Epithelial cell of proximal tubule (primary cell): ENCODE results near the gene PTPRG. TPM values are rescaled to one million over a fixed set of nuclear protein-coding genes. Genes with fewer than 3 reads are reported as not detected.

Source experiments
- DNase-seq: peaks from one replicate; pipeline ENCODE4 v3.0.0-alpha.2; 2011; ENCODE audit warnings: low read depth
- H3K4me3 ChIP-seq: 2 replicates; pipeline ENCODE4 v1.5.1; 2011; ENCODE audit warnings: low read depth, mild to moderate bottlenecking, low read length
- CTCF ChIP-seq: conservative IDR thresholded peaks from 2 replicates; pipeline ENCODE4 v1.5.1; 2012; ENCODE audit warnings: low read depth, mild to moderate bottlenecking, low read length
- total RNA-seq: library from RNA; depleted of rRNA; stranded (reverse); fragments of >200 nt; gene quantifications from 2 replicates; pipeline ENCODE4 v1.2.3, GENCODE V29; 2015

PTPRG gene
- total RNA-seq, 1 donor from 2014 or later: 13.5 TPM

DNA sequence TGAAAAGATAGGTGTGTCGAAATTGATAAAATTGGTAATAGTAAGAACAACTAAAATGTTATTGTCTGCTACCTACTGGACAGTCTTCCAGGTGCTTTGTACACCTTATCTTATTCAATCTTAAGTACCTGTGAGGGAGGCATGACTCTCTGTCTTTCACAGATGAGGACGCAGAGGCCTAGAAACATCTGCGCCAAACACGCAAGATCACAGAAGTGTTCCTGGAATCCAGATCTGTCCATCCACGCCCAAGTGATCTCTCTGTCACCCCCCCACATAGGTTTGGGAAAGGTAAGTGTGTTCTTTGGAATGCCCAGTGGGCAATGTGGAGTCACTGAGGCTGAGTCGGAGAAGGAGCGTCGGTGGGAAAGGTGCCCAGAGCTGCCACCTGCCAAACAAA lies 34.4 kb upstream of the PTPRG start:
- no peak overlapping the region for H3K4me3 ChIP-seq
- DNase-seq: no peak
- TF ChIP-seq CTCF: no peak

DNA sequence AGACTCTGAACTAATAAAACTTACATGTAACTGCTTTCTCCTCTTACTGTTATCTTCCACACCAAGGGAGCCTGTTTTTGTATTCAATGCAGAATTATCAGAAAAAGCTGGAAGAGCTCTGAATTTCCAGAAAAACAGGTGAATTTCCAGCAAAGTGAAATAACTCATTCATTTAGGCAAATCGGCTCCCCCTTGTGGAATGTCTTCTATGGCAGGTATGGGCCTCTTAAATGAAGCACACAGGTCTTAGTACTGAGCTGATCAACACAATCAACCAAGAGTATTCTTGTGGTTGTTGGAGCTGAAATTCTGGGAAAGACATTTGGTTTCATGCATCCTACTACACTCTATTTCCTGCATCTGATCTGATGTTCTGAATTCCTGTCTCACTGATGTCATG lies 31.0 kb upstream of the PTPRG start:
- no peak overlapping the region for H3K4me3 ChIP-seq
- no peak for DNase-seq
- peak; percentile 72 for TF ChIP-seq CTCF

- no peak for DNase-seq
- H3K4me3 ChIP-seq: no peak overlapping the region
- TF ChIP-seq CTCF: no peak
Observed at GRCh38 chr3:61531528-61531927, 29.8 kb upstream of the PTPRG start.

GRCh38 chr3:61532739-61533500 lies 28.5 kb upstream of the PTPRG start:
- no peak for DNase-seq
- H3K4me3 ChIP-seq: no peak overlapping the region
- TF ChIP-seq CTCF: no peak

GRCh38 chr3:61535826-61536225 lies 25.5 kb upstream of the PTPRG start:
- H3K4me3 ChIP-seq: no peak overlapping the region
- TF ChIP-seq CTCF: no peak
- DNase-seq: no peak

DNA sequence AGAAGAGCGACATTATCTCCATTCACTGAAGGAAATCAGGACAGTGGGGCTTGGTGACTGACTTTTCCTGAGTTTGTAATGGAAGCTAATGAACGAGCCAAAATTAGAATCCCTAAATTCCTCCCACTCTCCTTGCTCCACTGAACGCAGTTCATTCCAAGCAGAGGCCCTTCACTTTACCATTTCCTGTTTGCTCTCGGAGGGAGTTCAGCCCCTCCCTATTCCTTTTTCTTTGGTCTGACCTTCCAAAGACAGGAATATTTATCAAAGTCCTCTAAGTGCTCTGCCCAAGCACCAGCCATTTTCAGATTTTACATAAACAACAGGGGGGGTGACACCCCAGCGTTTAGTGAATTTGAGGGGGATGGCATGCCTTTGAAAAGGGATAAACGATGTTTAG lies 24.0 kb upstream of the PTPRG start:
- no peak for TF ChIP-seq CTCF
- DNase-seq: no peak
- H3K4me3 ChIP-seq: no peak overlapping the region

- no peak overlapping the region for H3K4me3 ChIP-seq
- TF ChIP-seq CTCF: no peak
- no peak for DNase-seq
Observed at GRCh38 chr3:61538486-61538885, 22.9 kb upstream of the PTPRG start.
